Thyroid gland (tissue), 4 donors: ENCODE results near the gene SLC9A4.

Experiments used
- POLR2A ChIP-seq, 2 donors: fragments of 450-650 bp; IDR thresholded peaks; one replicate each; pipeline ENCODE4 v1.6.1; 2017; ENCODE audit warnings: antibody characterized with exemption in 2 of 2, mild to moderate bottlenecking in 2 of 2, moderate library complexity in 1 of 2
- TF ChIP-seq, protein P1 (sequence below), 6 experiments: fragments of 200-600 bp in 3 of 6; fragments of 450-650 bp in 3 of 6; sonication (generic) in 3 of 6; IDR thresholded peaks; one replicate each; pipeline ENCODE4 v1.5.1; 2016 to 2019; ENCODE audit warnings: antibody characterized with exemption in 6 of 6, mild to moderate bottlenecking in 2 of 6, inconsistent platforms in 1 of 6, moderate library complexity in 1 of 6

DNA sequence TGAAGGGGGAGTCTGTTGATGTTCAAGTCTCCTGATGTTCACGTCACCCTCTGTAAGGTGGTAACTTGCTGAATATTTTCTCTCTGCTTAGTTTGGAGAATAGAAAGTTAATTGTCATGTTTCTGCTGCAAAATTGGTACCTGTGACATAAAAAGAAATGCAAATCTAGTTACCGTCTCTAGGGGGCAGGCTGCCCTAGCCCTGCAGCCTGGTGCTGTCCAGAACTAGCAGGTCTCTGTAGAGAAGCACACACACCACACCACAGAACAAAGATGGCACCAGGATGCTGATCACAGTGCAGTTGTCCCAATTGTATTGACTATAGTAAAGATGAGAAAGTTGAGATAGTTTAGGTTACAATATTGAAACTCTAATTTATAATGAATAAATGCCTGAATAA, 47.0 kb downstream of the SLC9A4 start:
- TF ChIP-seq, protein P1, sequence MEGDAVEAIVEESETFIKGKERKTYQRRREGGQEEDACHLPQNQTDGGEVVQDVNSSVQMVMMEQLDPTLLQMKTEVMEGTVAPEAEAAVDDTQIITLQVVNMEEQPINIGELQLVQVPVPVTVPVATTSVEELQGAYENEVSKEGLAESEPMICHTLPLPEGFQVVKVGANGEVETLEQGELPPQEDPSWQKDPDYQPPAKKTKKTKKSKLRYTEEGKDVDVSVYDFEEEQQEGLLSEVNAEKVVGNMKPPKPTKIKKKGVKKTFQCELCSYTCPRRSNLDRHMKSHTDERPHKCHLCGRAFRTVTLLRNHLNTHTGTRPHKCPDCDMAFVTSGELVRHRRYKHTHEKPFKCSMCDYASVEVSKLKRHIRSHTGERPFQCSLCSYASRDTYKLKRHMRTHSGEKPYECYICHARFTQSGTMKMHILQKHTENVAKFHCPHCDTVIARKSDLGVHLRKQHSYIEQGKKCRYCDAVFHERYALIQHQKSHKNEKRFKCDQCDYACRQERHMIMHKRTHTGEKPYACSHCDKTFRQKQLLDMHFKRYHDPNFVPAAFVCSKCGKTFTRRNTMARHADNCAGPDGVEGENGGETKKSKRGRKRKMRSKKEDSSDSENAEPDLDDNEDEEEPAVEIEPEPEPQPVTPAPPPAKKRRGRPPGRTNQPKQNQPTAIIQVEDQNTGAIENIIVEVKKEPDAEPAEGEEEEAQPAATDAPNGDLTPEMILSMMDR (IDR thresholded peaks at IDR 0.05): peak in 5 of 6 experiments; percentile 30 to 69 (median 59)
- no peak for TF ChIP-seq POLR2A (IDR thresholded peaks at IDR 0.05)
